Activated T-helper 2 cell treated with anti-CD3 and anti-CD28 coated beads, Interferon-gamma antibody, Interleukin-2, Interleukin-4, amounts not matched to agents 10 μg/mL and 5 μg/mL and 100 μg/mL, durations not matched to agents 14 hours and 24 hours and 36 hours (primary cell): ENCODE results near the gene LRRC61. TPM values are rescaled to one million over a fixed set of nuclear protein-coding genes. Genes with fewer than 3 reads are reported as not detected.
"Not testable (repeated sequence)": the region's sequence is repeated elsewhere in the genome, so short reads cannot be mapped to it uniquely, and the experiment has no call there.

ENCODE experiments used
- DNase-seq: peaks from one replicate; pipeline ENCODE4 v3.0.0; 2021; ENCODE audit warnings: low spot score
- H3K27ac Mint-ChIP-seq: one replicate; pipeline ENCODE4 v1.8.0; 2021; ENCODE audit warnings: mixed read lengths
- H3K27me3 Mint-ChIP-seq: one replicate; pipeline ENCODE4 v1.8.0; 2021; ENCODE audit warnings: low read depth, mixed read lengths
- H3K36me3 Mint-ChIP-seq: one replicate; pipeline ENCODE4 v1.8.0; 2021; ENCODE audit warnings: low read depth, mixed read lengths
- H3K4me1 Mint-ChIP-seq: one replicate; pipeline ENCODE4 v1.8.0; 2021; ENCODE audit warnings: low read depth, mixed read lengths
- H3K4me3 Mint-ChIP-seq: one replicate; pipeline ENCODE4 v1.8.0; 2021; ENCODE audit warnings: low read depth, mild to moderate bottlenecking, moderate library complexity, mixed read lengths
- H3K9me3 Mint-ChIP-seq: one replicate; pipeline ENCODE4 v1.8.0; 2021; ENCODE audit warnings: mixed read lengths
- intact Hi-C: fragments of 100-400 bp; cut with micrococcal nuclease; formaldehyde crosslinking; loops from one replicate; pipeline ENCODE4 v1.15.1; 2023
- total RNA-seq: library from RNA; stranded (reverse); gene quantifications from 2 replicates; pipeline ENCODE4 v1.2.3, GENCODE V29; 2022

The LRRC61 gene, protein sequence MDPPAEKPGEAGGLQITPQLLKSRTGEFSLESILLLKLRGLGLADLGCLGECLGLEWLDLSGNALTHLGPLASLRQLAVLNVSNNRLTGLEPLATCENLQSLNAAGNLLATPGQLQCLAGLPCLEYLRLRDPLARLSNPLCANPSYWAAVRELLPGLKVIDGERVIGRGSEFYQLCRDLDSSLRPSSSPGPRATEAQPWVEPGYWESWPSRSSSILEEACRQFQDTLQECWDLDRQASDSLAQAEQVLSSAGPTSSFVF
- 22.7 and 25.8 TPM in 2 replicates for total RNA-seq

DNA sequence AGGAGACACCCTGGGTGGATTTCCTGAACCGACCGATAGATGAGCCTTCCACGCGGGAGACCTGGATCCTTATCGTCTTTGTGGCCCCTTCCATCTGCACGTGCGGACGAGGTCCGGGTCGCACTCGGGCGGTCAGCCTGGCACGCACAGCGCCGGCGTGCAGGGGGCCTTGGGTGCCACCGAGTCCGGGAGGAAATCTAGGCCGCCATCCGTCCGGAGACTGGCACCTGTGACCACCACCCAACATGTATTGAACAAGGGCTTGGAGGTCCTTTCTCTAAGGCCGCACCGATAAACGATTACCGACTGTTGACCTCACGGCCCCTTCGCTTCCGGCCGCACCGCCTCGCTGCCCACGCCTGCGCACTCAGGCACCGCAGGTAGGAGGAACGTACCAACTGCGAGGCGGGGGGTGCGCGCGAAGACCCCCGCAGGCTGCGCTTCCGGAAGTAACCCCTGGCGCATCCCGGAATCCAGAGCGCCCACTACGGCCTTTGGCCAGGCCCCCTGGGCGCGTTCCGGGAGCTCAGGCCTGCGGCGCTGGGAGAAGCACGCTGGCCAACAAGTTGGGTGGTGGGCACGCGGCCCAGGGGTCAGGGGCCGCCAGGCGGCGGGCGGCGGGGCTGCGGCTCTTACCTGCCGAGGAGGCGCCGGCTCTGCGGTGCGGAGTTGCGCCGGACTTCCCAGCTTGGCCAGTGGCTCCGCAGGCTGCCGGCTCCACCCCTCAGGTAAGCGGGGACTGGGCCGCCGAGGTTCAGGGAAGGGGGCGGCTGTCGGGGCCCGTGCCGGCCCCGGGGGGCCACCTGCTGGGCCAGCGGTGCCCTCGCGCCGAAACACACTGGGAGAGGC, at the start of gene LRRC61, which contains the start of gene ACTR3C:
Gene LRRC61, plus strand, starts transcription at position 523 of the 849 bp plus-strand sequence. CDS start 13,507 bp downstream, outside the sequence.
Gene ACTR3C, minus strand, starts transcription at position 713 of the 849 bp plus-strand sequence. CDS start 28,249 bp downstream, outside the sequence.
- H3K4me3 Mint-ChIP-seq = peak within 1 kb of the TSS; percentile 97
- H3K4me1 Mint-ChIP-seq = peaks cover 47% of the 10 kb centered on the region
- intact Hi-C loops = loop anchor here (1.0 to 5.0 kb wide), 7 partner anchors 34 to 450 kb away; partner anchors contain the start of genes ATP6V0E2 and REPIN1
- peaks cover 55% of the 10 kb centered on the region for H3K36me3 Mint-ChIP-seq
- DNase-seq = peak; percentile 57
- H3K9me3 Mint-ChIP-seq = no peaks in the 10 kb centered on the region
- peak within 1 kb of the TSS; percentile 99 for H3K27ac Mint-ChIP-seq
- no peaks in the 10 kb centered on the region for H3K27me3 Mint-ChIP-seq

- H3K4me3 Mint-ChIP-seq = not testable (repeated sequence)
These were observed 46.9 kb upstream of the LRRC61 start for GRCh38 chr7:150276132-150276695.

DNA sequence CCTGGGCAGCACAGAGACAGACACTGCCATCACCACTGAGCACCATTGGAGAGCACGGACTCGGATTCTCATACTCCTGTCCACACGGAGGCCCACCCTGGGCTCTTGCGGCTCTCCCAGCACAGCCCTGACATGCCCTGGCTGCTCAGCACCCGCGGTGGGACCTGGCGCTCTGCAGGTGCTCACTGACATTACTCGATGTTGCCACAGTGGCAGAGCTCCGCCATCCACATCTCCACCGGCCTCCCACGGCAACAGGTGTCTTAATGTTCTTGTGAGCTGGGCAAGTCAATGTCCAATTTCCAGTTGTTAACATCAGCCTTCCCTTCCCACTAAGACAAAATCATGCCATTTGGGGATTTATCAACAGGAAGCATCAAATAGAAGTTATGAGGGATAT, 44.8 kb upstream of the LRRC61 start:
- intact Hi-C loops, H3K4me3 Mint-ChIP-seq, H3K9me3 Mint-ChIP-seq, DNase-seq, H3K27ac Mint-ChIP-seq, H3K27me3 Mint-ChIP-seq, H3K36me3 Mint-ChIP-seq, H3K4me1 Mint-ChIP-seq: not testable (repeated sequence)

More at GRCh38 chr7:150276132-150276695, 46.9 kb upstream of the LRRC61 start:
- H3K4me1 Mint-ChIP-seq, H3K36me3 Mint-ChIP-seq, H3K27ac Mint-ChIP-seq, H3K9me3 Mint-ChIP-seq, intact Hi-C loops, H3K27me3 Mint-ChIP-seq: not testable (repeated sequence)
- DNase-seq = peak; percentile 16

- H3K9me3 Mint-ChIP-seq, DNase-seq, H3K27me3 Mint-ChIP-seq, H3K27ac Mint-ChIP-seq, H3K36me3 Mint-ChIP-seq, H3K4me1 Mint-ChIP-seq, H3K4me3 Mint-ChIP-seq, intact Hi-C loops: not testable (repeated sequence)
These were observed 41.3 kb upstream of the LRRC61 start for GRCh38 chr7:150281681-150282403.

GRCh38 chr7:150283111-150283510, 40.0 kb upstream of the LRRC61 start:
- H3K36me3 Mint-ChIP-seq, H3K4me3 Mint-ChIP-seq, DNase-seq, intact Hi-C loops, H3K27me3 Mint-ChIP-seq, H3K27ac Mint-ChIP-seq, H3K9me3 Mint-ChIP-seq, H3K4me1 Mint-ChIP-seq: not testable (repeated sequence)

GRCh38 chr7:150283608-150284007, 39.5 kb upstream of the LRRC61 start:
- intact Hi-C loops, H3K9me3 Mint-ChIP-seq, DNase-seq, H3K27me3 Mint-ChIP-seq, H3K36me3 Mint-ChIP-seq, H3K4me3 Mint-ChIP-seq, H3K4me1 Mint-ChIP-seq, H3K27ac Mint-ChIP-seq: not testable (repeated sequence)

- intact Hi-C loops = loop anchor here (5.0 kb wide), 1 partner anchor 136 kb away; no protein-coding TSS in a partner anchor
- not testable (repeated sequence) for H3K27ac Mint-ChIP-seq, H3K36me3 Mint-ChIP-seq, H3K9me3 Mint-ChIP-seq, DNase-seq, H3K4me3 Mint-ChIP-seq, H3K4me1 Mint-ChIP-seq, H3K27me3 Mint-ChIP-seq
These were observed 37.1 kb upstream of the LRRC61 start for GRCh38 chr7:150285849-150286754.

- not testable (repeated sequence) for H3K9me3 Mint-ChIP-seq, H3K27ac Mint-ChIP-seq, H3K27me3 Mint-ChIP-seq, H3K4me3 Mint-ChIP-seq, H3K36me3 Mint-ChIP-seq, H3K4me1 Mint-ChIP-seq, DNase-seq
- intact Hi-C loops = loop anchor here (5.0 kb wide), 1 partner anchor 134 kb away; no protein-coding TSS in a partner anchor
These were observed 35.3 kb upstream of the LRRC61 start for GRCh38 chr7:150287815-150288214.

DNA sequence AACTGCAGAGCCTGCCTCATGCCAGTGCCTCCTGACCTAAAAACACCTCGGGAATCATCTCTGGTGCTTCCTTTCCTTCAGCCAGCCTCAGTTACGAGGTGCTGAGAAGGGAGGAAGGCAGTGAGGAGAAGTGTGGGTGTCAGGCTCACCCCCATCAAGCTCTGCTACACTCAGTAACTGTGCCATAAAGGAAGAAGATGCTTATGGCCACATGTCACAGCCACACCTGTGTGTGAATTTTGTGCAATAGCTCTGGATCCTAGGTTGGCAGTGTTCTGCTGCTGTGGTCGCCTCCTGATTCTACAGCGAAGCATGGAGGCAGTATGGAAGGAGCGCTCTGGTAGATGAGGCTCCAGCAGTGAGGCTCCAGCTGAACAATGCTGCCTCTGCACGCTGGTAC, 34.3 kb upstream of the LRRC61 start:
- H3K4me3 Mint-ChIP-seq, H3K9me3 Mint-ChIP-seq, DNase-seq, H3K36me3 Mint-ChIP-seq, H3K27me3 Mint-ChIP-seq, H3K27ac Mint-ChIP-seq, H3K4me1 Mint-ChIP-seq: not testable (repeated sequence)
- intact Hi-C loops = loop anchor here (5.0 kb wide), 1 partner anchor 133 kb away; no protein-coding TSS in a partner anchor

DNA sequence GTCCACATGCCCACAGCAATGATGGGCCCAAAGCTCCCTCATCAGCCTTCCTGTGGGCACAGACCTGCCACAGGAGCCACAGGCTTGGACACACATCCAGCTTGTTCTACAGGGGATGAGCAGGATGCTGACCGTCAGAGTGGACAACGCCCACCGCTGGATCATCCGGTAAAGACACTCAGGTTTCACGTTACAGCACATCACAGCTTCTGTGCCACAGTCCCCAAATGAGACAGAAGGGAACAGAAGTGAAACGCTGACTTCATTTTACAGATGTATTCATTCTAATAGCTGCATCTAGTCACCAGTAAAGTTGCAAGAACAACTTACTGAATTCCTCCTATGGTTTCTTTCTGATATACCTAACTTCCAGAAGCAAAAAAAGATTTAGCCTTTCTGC, 32.8 kb upstream of the LRRC61 start:
- H3K27ac Mint-ChIP-seq, H3K36me3 Mint-ChIP-seq, H3K4me3 Mint-ChIP-seq, intact Hi-C loops, H3K9me3 Mint-ChIP-seq, H3K4me1 Mint-ChIP-seq, H3K27me3 Mint-ChIP-seq, DNase-seq: not testable (repeated sequence)

DNA sequence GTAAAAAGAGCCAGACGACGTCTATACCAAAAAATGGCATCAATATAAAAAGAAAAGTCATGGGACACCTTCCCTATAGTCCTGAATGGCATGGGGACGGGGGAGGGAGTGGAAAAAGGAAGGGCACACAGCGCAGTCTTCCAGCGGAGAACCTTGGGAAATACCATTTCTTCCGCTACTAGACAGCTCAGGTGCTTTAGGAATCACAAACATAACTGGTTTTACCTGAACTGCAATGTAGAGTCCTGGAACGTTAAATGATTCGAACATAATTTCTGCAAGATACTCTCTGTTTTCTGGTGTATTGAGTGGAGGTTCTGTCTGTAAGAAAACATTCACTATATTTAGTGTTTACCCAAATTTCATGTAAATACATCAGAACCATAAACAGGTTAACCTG, 28.1 kb upstream of the LRRC61 start:
- H3K9me3 Mint-ChIP-seq, H3K27me3 Mint-ChIP-seq, H3K27ac Mint-ChIP-seq, intact Hi-C loops, H3K4me3 Mint-ChIP-seq, H3K4me1 Mint-ChIP-seq, DNase-seq, H3K36me3 Mint-ChIP-seq: not testable (repeated sequence)

DNA sequence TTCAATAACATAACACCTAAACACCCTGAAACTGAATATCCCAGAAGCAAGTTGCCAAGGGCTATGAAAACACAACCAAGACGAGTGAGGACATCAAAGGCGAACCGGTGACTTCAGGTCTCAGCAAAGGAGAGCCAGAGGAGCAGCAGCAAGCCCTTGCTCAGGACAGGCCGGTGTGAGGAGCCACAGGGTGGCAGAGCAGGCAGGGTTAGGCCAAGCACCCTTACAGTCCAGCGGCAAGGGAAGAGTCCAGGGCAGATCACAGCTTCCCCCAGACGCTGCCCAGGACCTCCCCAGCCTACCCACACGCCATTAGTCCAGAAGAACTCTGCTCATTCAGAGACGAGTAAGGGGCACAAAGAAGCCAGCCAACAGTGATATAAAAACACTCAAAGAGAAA, 27.5 kb upstream of the LRRC61 start:
- H3K4me1 Mint-ChIP-seq, intact Hi-C loops, H3K4me3 Mint-ChIP-seq: not testable (repeated sequence)

More for the DNA sequence above, 27.5 kb upstream of the LRRC61 start:
- H3K27ac Mint-ChIP-seq, DNase-seq, H3K36me3 Mint-ChIP-seq, H3K27me3 Mint-ChIP-seq, H3K9me3 Mint-ChIP-seq: not testable (repeated sequence)
